ENCODE measurements around the gene TNNI3. TPM values are rescaled to one million over a fixed set of nuclear protein-coding genes. Genes with fewer than 3 reads are reported as not detected.

The TNNI3 gene
- total RNA-seq, 2 experiments from 2014 or later: 2.6 TPM; not detected in 1

- peak; percentile 69 for DNase-seq (ENCODE audit: low spot score)
- Histone ChIP-seq H3K4me1 (ENCODE audit: insufficient read depth, low read length, poor library complexity, severe bottlenecking) (peaks cover 67% of the 10 kb centered on the region), H3K4me3 (ENCODE audit: low read depth, low read length, poor library complexity, severe bottlenecking) (peak overlapping the region; percentile 86), H3K9me2 (ENCODE audit: insufficient read depth, low read length) (no peaks in the 10 kb centered on the region), H2AFZ (ENCODE audit: low read length) (no peak overlapping the region), H4K20me1 (ENCODE audit: insufficient read depth, low read length) (peaks cover 18% of the 10 kb centered on the region), H3K36me3 (ENCODE audit: insufficient read depth, low read length) (peaks cover 31% of the 10 kb centered on the region), H3K27ac (ENCODE audit: low read depth, low read length, poor library complexity, severe bottlenecking) (peak overlapping the region; percentile 84), H3K4me2 (ENCODE audit: low read length) (peak overlapping the region; percentile 96), H3K9me3 (ENCODE audit: low read length) (no peaks in the 10 kb centered on the region), H3K79me2 (ENCODE audit: insufficient read depth, low read depth, low read length) (peaks cover 68% of the 10 kb centered on the region)
- ChIA-PET CTCF (ENCODE audit: unreplicated experiment) (no interaction called here), POLR2A (interaction anchor here (0.5 to 0.7 kb wide), 3 partner anchors 28 to 746 kb away, joined by 3 to 8 read pairs (median 4); partner anchors contain the start of gene RDH13)
- intact Hi-C loops (cut with micrococcal nuclease; ENCODE audit: unreplicated experiment): no loop called here
- TF ChIP-seq EZH2phosphoT487 (IDR thresholded peaks at IDR 0.05; ENCODE audit: borderline replicate concordance, low read depth, low read length) (no peak), CTCF (conservative IDR thresholded peaks at IDR 0.05; ENCODE audit: low read length) (0 out of 2 replicates have a peak, but pooled peaks have one; percentile 10)
- BruUV-seq (replicated peaks): no TSS peak
Measured at GRCh38 chr19:55116232-55116858, 41.2 kb downstream of the TNNI3 start.

- TF ChIP-seq EZH2phosphoT487 (IDR thresholded peaks at IDR 0.05; ENCODE audit: borderline replicate concordance, low read depth, low read length) (no peak), CTCF (conservative IDR thresholded peaks at IDR 0.05; ENCODE audit: low read length) (no peak)
- POLR2A ChIA-PET: no interaction called here
Measured at GRCh38 chr19:55115446-55116065, 42.0 kb downstream of the TNNI3 start.

More at GRCh38 chr19:55115446-55116065, 42.0 kb downstream of the TNNI3 start:
- Histone ChIP-seq H3K36me3 (ENCODE audit: insufficient read depth, low read length) (peaks cover 38% of the 10 kb centered on the region), H3K4me1 (ENCODE audit: insufficient read depth, low read length, poor library complexity, severe bottlenecking) (peaks cover 60% of the 10 kb centered on the region), H3K79me2 (ENCODE audit: insufficient read depth, low read depth, low read length) (peaks cover 71% of the 10 kb centered on the region), H2AFZ (ENCODE audit: low read length) (no peak overlapping the region), H4K20me1 (ENCODE audit: insufficient read depth, low read length) (peaks cover 19% of the 10 kb centered on the region), H3K4me2 (ENCODE audit: low read length) (peak overlapping the region; percentile 96), H3K27ac (ENCODE audit: low read depth, low read length, poor library complexity, severe bottlenecking) (peak overlapping the region; percentile 84), H3K9me3 (ENCODE audit: low read length) (no peaks in the 10 kb centered on the region), H3K4me3 (ENCODE audit: low read depth, low read length, poor library complexity, severe bottlenecking) (peak overlapping the region; percentile 86), H3K9me2 (ENCODE audit: insufficient read depth, low read length) (no peaks in the 10 kb centered on the region)
- CTCF ChIA-PET (ENCODE audit: unreplicated experiment): no interaction called here
- DNase-seq (ENCODE audit: low spot score): no peak
- intact Hi-C loops (cut with micrococcal nuclease; ENCODE audit: unreplicated experiment): no loop called here
- BruUV-seq (replicated peaks): no TSS peak

Data from OCI-LY7 (cell line).